RCC 7860 (cell line): ENCODE measurements around the gene KAZN.
A peak's percentile ranks its signal among the peaks of the same experiment; 100 is the strongest.

Experiments used
- DNase-seq: peaks from one replicate; pipeline ENCODE4 v3.0.0-alpha.2; 2015; ENCODE audit warnings: low spot score
- FAIRE-seq: peaks from 2 replicates; lab custom pipeline; 2012; peaks lifted over from hg19 to GRCh38; lab: Jason Lieb, UNC

KAZN gene

GRCh38 chr1:15090373-15090772, 491.9 kb downstream of the KAZN start:
- FAIRE-seq: no peak
- peak; percentile 14 for DNase-seq

- FAIRE-seq: no peak
Measured at GRCh38 chr1:15094056-15094455, 495.6 kb downstream of the KAZN start.

GRCh38 chr1:15094719-15095495, 496.4 kb downstream of the KAZN start:
- FAIRE-seq: no peak
- DNase-seq: no peak

More at GRCh38 chr1:15094056-15094455, 495.6 kb downstream of the KAZN start:
- no peak for DNase-seq

- FAIRE-seq (no peak), DNase-seq (no peak)
Measured at GRCh38 chr1:15095496-15095875, 497.0 kb downstream of the KAZN start.

- FAIRE-seq: no peak
- DNase-seq: no peak
Measured at GRCh38 chr1:15096293-15096692, 497.8 kb downstream of the KAZN start.

- FAIRE-seq: no peak
- DNase-seq: no peak
Measured at GRCh38 chr1:15098176-15099125, 500.0 kb downstream of the KAZN start.

GRCh38 chr1:15099441-15100120, 501.1 kb downstream of the KAZN start:
- DNase-seq (no peak), FAIRE-seq (no peak)

GRCh38 chr1:15100121-15100879, 501.8 kb downstream of the KAZN start:
- peak; percentile 24 for DNase-seq
- FAIRE-seq: no peak

- DNase-seq (no peak), FAIRE-seq (no peak)
Measured at GRCh38 chr1:15100880-15101760, 502.6 kb downstream of the KAZN start.

GRCh38 chr1:15101801-15102200, 503.3 kb downstream of the KAZN start:
- no peak for DNase-seq
- FAIRE-seq: no peak

- no peak for FAIRE-seq
- DNase-seq: no peak
Measured at GRCh38 chr1:15102646-15103045, 504.2 kb downstream of the KAZN start.

- no peak for DNase-seq
- FAIRE-seq: no peak
Measured at GRCh38 chr1:15103211-15103610, 504.7 kb downstream of the KAZN start.

GRCh38 chr1:15103906-15104305, 505.4 kb downstream of the KAZN start:
- FAIRE-seq (no peak), DNase-seq (no peak)

- FAIRE-seq (no peak), DNase-seq (no peak)
Measured at GRCh38 chr1:15104768-15105167, 506.3 kb downstream of the KAZN start.

GRCh38 chr1:15106608-15107007, 508.1 kb downstream of the KAZN start:
- no peak for DNase-seq
- FAIRE-seq: no peak

- FAIRE-seq (no peak), DNase-seq (no peak)
Measured at GRCh38 chr1:15107058-15107687, 508.7 kb downstream of the KAZN start.

- no peak for DNase-seq
Measured at GRCh38 chr1:15107911-15108310, 509.4 kb downstream of the KAZN start.

GRCh38 chr1:15110128-15110866, 511.8 kb downstream of the KAZN start:
- FAIRE-seq: no peak
- no peak for DNase-seq

More at GRCh38 chr1:15107911-15108310, 509.4 kb downstream of the KAZN start:
- no peak for FAIRE-seq
